GM23338 (cell line): ENCODE measurements around the gene ROBO1. TPM values are rescaled to one million over a fixed set of nuclear protein-coding genes. Genes with fewer than 3 reads are reported as not detected.

Experiments used
- ATAC-seq: fragments of 200-7000 bp; cut with Tn5 transposase; 3 replicates; pipeline ENCODE4 v1.9.1; 2020
- DNase-seq: peaks from one replicate; pipeline ENCODE4 v3.0.0-alpha.2; 2015; ENCODE audit warnings: low spot score
- H2AFZ ChIP-seq: fragments of 200-600 bp; sonication (generic); 2 replicates; pipeline ENCODE4 v1.8.0; 2016; ENCODE audit warnings: antibody characterized with exemption, mild to moderate bottlenecking, moderate library complexity
- H3F3A ChIP-seq: fragments of 200-600 bp; sonication (generic); replicated peaks from 2 replicates; pipeline ENCODE4 v1.8.0; 2017; ENCODE audit warnings: antibody characterized with exemption, mixed run types, low read depth
- H3K27ac ChIP-seq: fragments of 200-600 bp; sonication (generic); 2 replicates; pipeline ENCODE4 v1.6.1; 2016; ENCODE audit warnings: low read depth
- H3K27me3 ChIP-seq: fragments of 200-600 bp; sonication (generic); 2 replicates; pipeline ENCODE4 v1.8.0; 2016; ENCODE audit warnings: mild to moderate bottlenecking, mixed run types, moderate library complexity; ENCODE audit not compliant: insufficient read depth
- H3K36me3 ChIP-seq: fragments of 200-600 bp; sonication (generic); 2 replicates; pipeline ENCODE4 v1.8.0; 2016; ENCODE audit warnings: mild to moderate bottlenecking; ENCODE audit not compliant: insufficient read depth
- H3K4me1 ChIP-seq: fragments of 200-600 bp; sonication (generic); 2 replicates; pipeline ENCODE4 v1.8.0; 2016; ENCODE audit warnings: mild to moderate bottlenecking, moderate library complexity; ENCODE audit not compliant: insufficient read depth
- H3K4me2 ChIP-seq: fragments of 200-600 bp; sonication (generic); 2 replicates; pipeline ENCODE4 v1.7.1; 2017; ENCODE audit warnings: mixed run types
- H3K4me3 ChIP-seq: fragments of 200-600 bp; sonication (generic); 2 replicates; pipeline ENCODE4 v1.6.1; 2016; ENCODE audit warnings: mixed run types
- H3K79me2 ChIP-seq: fragments of 200-600 bp; sonication (generic); replicated peaks from 2 replicates; pipeline ENCODE4 v1.8.0; 2017; ENCODE audit warnings: mild to moderate bottlenecking; ENCODE audit not compliant: insufficient read depth
- H3K9me2 ChIP-seq: fragments of 200-600 bp; sonication (generic); 2 replicates; pipeline ENCODE4 v1.8.0; 2017; ENCODE audit not compliant: insufficient read depth
- H4K20me1 ChIP-seq: fragments of 200-600 bp; sonication (generic); replicated peaks from 2 replicates; pipeline ENCODE4 v1.8.0; 2017; ENCODE audit warnings: mild to moderate bottlenecking; ENCODE audit not compliant: insufficient read depth
- H3K27ac Mint-ChIP-seq: 2 replicates; pipeline ENCODE4 v1.8.0; 2020; ENCODE audit warnings: inconsistent platforms, mild to moderate bottlenecking, moderate library complexity, mixed read lengths
- H3K27me3 Mint-ChIP-seq: 3 replicates; pipeline ENCODE4 v1.8.0; 2022; ENCODE audit warnings: low read depth, mild to moderate bottlenecking, moderate library complexity, mixed read lengths, inconsistent platforms; ENCODE audit not compliant: insufficient read depth, poor library complexity
- H3K36me3 Mint-ChIP-seq: 3 replicates; pipeline ENCODE4 v1.8.0; 2021; ENCODE audit warnings: low read depth, mild to moderate bottlenecking, inconsistent platforms, moderate library complexity, mixed read lengths
- H3K4me1 Mint-ChIP-seq: 3 replicates; pipeline ENCODE4 v1.8.0; 2020; ENCODE audit warnings: mild to moderate bottlenecking, inconsistent platforms, mixed read lengths
- H3K4me3 Mint-ChIP-seq: 3 replicates; pipeline ENCODE4 v1.8.0; 2021; ENCODE audit warnings: moderate library complexity, mild to moderate bottlenecking, inconsistent platforms, mixed read lengths
- H3K9me3 Mint-ChIP-seq: 3 replicates; pipeline ENCODE4 v1.8.0; 2020; ENCODE audit warnings: moderate library complexity, mild to moderate bottlenecking, inconsistent platforms, mixed read lengths
- CREB1 ChIP-seq: fragments of 250-450 bp; sonication (Bioruptor Pico); IDR thresholded peaks from 2 replicates; pipeline ENCODE4 v1.5.0; 2020; ENCODE audit warnings: low read depth, mild to moderate bottlenecking, moderate library complexity
- EZH2 ChIP-seq: fragments of 200-600 bp; sonication (generic); IDR thresholded peaks from one replicate; pipeline ENCODE4 v1.8.0; 2017; ENCODE audit warnings: antibody characterized with exemption, mild to moderate bottlenecking, low read depth; ENCODE audit not compliant: unreplicated experiment
- JUNB ChIP-seq: IDR thresholded peaks from one replicate; pipeline ENCODE4 v1.6.1; 2016; ENCODE audit warnings: antibody characterized with exemption; ENCODE audit not compliant: unreplicated experiment
- NANOG ChIP-seq: IDR thresholded peaks from 2 replicates; pipeline ENCODE4 v1.6.1; 2016; ENCODE audit warnings: antibody characterized with exemption, borderline replicate concordance
- POLR2AphosphoS5 ChIP-seq: IDR thresholded peaks from 2 replicates; pipeline ENCODE4 v1.6.1; 2016; ENCODE audit warnings: antibody characterized with exemption, low read depth
- STAT1 ChIP-seq: IDR thresholded peaks from one replicate; pipeline ENCODE4 v1.6.1; 2016; ENCODE audit warnings: antibody characterized with exemption; ENCODE audit not compliant: unreplicated experiment
- ZNF331 ChIP-seq: fragments of 250-450 bp; sonication (Bioruptor Pico); IDR thresholded peaks from 2 replicates; pipeline ENCODE4 v1.5.0; 2020; ENCODE audit warnings: low read depth, mild to moderate bottlenecking, moderate library complexity
- polyA plus RNA-seq: library from polyadenylated mRNA; unstranded; fragments of >200 nt; fragmentation: Nextera tagmentation; extraction: Ambion mirVana; gene quantifications from 2 replicates; pipeline ENCODE4 v1.2.1, GENCODE V29; 2016
- total RNA-seq: library from RNA; depleted of rRNA; stranded (reverse); fragments of >200 nt; shearing (Covaris generic); gene quantifications from 2 replicates; pipeline ENCODE4 v1.2.3, GENCODE V29; 2014
- TF ChIP-seq, protein P1 (sequence below): IDR thresholded peaks from 2 replicates; pipeline ENCODE4 v1.6.1; 2016; ENCODE audit warnings: antibody characterized with exemption
- TF ChIP-seq, protein P2 (sequence below): fragments of 250-450 bp; sonication (Bioruptor Pico); IDR thresholded peaks from 2 replicates; pipeline ENCODE4 v1.5.0; 2020; ENCODE audit warnings: mild to moderate bottlenecking, moderate library complexity
- TF ChIP-seq, protein P3 (sequence below): IDR thresholded peaks from one replicate; pipeline ENCODE4 v1.6.1; 2018; ENCODE audit warnings: antibody characterized with exemption; ENCODE audit not compliant: unreplicated experiment

ROBO1 gene
- total and polyA plus RNA-seq, 2 experiments from 2014 or later = 19.2 to 78.3 TPM

DNA sequence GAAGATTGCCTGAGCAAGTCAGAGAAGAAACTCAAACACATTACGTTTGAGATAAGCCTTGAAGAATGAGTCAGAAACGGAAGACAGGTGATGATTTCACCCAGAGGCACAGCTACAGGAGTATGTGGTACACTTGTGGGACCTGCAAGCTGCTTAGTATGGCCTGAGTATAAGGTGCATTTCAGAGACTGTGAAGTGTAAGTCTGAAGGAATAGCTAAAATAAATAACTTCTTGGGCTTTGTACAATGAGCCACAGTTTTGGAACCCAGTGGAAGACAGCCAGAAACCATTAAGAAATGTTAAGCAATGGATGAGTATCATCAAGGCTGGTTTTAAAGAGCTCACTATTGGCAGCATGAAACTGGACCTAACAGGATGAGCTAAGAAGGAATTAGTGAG, 826.2 kb downstream of the ROBO1 start (continued):
- TF ChIP-seq EZH2 = no peak
- TF ChIP-seq NANOG = no peak
- no peak for TF ChIP-seq POLR2AphosphoS5
- no peak for TF ChIP-seq CREB1 (CRISPR knock-in tag)
- TF ChIP-seq, protein P1, sequence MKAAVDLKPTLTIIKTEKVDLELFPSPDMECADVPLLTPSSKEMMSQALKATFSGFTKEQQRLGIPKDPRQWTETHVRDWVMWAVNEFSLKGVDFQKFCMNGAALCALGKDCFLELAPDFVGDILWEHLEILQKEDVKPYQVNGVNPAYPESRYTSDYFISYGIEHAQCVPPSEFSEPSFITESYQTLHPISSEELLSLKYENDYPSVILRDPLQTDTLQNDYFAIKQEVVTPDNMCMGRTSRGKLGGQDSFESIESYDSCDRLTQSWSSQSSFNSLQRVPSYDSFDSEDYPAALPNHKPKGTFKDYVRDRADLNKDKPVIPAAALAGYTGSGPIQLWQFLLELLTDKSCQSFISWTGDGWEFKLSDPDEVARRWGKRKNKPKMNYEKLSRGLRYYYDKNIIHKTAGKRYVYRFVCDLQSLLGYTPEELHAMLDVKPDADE = no peak
- TF ChIP-seq STAT1 = no peak

DNA sequence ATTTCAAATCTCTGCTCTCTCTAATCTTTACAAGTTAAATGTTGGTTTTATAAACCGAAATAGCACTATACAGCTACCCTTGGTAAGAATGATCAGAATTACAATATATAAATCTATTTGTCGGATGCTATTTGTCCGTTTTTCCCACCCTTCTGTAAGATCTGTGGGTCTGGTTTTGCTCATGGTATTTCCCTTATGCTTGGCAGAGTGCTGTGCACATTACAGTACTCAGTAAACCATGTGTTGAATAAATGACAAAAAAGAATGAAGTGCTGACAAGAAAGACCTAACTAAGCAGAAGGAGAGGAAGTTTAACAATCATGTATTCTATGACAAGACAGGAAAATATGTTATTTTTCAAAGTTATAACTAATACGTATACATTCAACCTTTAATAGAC, 827.2 kb downstream of the ROBO1 start:
- ATAC-seq = no peak
- TF ChIP-seq ZNF331 (CRISPR knock-in tag) (no peak), STAT1 (no peak), NANOG (no peak), POLR2AphosphoS5 (no peak), JUNB (no peak), CREB1 (CRISPR knock-in tag) (no peak)
- TF ChIP-seq, protein P2, sequence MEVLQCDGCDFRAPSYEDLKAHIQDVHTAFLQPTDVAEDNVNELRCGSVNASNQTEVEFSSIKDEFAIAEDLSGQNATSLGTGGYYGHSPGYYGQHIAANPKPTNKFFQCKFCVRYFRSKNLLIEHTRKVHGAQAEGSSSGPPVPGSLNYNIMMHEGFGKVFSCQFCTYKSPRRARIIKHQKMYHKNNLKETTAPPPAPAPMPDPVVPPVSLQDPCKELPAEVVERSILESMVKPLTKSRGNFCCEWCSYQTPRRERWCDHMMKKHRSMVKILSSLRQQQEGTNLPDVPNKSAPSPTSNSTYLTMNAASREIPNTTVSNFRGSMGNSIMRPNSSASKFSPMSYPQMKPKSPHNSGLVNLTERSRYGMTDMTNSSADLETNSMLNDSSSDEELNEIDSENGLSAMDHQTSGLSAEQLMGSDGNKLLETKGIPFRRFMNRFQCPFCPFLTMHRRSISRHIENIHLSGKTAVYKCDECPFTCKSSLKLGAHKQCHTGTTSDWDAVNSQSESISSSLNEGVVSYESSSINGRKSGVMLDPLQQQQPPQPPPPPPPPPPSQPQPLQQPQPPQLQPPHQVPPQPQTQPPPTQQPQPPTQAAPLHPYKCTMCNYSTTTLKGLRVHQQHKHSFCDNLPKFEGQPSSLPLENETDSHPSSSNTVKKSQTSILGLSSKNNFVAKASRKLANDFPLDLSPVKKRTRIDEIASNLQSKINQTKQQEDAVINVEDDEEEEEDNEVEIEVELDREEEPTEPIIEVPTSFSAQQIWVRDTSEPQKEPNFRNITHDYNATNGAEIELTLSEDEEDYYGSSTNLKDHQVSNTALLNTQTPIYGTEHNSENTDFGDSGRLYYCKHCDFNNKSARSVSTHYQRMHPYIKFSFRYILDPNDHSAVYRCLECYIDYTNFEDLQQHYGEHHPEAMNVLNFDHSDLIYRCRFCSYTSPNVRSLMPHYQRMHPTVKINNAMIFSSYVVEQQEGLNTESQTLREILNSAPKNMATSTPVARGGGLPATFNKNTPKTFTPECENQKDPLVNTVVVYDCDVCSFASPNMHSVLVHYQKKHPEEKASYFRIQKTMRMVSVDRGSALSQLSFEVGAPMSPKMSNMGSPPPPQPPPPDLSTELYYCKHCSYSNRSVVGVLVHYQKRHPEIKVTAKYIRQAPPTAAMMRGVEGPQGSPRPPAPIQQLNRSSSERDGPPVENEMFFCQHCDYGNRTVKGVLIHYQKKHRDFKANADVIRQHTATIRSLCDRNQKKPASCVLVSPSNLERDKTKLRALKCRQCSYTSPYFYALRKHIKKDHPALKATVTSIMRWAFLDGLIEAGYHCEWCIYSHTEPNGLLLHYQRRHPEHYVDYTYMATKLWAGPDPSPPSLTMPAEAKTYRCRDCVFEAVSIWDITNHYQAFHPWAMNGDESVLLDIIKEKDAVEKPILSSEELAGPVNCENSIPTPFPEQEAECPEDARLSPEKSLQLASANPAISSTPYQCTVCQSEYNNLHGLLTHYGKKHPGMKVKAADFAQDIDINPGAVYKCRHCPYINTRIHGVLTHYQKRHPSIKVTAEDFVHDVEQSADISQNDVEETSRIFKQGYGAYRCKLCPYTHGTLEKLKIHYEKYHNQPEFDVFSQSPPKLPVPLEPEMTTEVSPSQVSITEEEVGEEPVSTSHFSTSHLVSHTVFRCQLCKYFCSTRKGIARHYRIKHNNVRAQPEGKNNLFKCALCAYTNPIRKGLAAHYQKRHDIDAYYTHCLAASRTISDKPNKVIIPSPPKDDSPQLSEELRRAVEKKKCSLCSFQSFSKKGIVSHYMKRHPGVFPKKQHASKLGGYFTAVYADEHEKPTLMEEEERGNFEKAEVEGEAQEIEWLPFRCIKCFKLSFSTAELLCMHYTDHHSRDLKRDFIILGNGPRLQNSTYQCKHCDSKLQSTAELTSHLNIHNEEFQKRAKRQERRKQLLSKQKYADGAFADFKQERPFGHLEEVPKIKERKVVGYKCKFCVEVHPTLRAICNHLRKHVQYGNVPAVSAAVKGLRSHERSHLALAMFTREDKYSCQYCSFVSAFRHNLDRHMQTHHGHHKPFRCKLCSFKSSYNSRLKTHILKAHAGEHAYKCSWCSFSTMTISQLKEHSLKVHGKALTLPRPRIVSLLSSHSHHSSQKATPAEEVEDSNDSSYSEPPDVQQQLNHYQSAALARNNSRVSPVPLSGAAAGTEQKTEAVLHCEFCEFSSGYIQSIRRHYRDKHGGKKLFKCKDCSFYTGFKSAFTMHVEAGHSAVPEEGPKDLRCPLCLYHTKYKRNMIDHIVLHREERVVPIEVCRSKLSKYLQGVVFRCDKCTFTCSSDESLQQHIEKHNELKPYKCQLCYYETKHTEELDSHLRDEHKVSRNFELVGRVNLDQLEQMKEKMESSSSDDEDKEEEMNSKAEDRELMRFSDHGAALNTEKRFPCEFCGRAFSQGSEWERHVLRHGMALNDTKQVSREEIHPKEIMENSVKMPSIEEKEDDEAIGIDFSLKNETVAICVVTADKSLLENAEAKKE (CRISPR knock-in tag) = no peak
- TF ChIP-seq, protein P1 = no peak
- TF ChIP-seq, protein P3, sequence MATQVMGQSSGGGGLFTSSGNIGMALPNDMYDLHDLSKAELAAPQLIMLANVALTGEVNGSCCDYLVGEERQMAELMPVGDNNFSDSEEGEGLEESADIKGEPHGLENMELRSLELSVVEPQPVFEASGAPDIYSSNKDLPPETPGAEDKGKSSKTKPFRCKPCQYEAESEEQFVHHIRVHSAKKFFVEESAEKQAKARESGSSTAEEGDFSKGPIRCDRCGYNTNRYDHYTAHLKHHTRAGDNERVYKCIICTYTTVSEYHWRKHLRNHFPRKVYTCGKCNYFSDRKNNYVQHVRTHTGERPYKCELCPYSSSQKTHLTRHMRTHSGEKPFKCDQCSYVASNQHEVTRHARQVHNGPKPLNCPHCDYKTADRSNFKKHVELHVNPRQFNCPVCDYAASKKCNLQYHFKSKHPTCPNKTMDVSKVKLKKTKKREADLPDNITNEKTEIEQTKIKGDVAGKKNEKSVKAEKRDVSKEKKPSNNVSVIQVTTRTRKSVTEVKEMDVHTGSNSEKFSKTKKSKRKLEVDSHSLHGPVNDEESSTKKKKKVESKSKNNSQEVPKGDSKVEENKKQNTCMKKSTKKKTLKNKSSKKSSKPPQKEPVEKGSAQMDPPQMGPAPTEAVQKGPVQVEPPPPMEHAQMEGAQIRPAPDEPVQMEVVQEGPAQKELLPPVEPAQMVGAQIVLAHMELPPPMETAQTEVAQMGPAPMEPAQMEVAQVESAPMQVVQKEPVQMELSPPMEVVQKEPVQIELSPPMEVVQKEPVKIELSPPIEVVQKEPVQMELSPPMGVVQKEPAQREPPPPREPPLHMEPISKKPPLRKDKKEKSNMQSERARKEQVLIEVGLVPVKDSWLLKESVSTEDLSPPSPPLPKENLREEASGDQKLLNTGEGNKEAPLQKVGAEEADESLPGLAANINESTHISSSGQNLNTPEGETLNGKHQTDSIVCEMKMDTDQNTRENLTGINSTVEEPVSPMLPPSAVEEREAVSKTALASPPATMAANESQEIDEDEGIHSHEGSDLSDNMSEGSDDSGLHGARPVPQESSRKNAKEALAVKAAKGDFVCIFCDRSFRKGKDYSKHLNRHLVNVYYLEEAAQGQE = no peak

More for the DNA sequence above, 827.2 kb downstream of the ROBO1 start:
- H3K4me1 Mint-ChIP-seq = no peaks in the 10 kb centered on the region
- no peaks in the 10 kb centered on the region for H3K27me3 ChIP-seq
- no peaks in the 10 kb centered on the region for H3F3A ChIP-seq
- no peak overlapping the region for H3K27ac ChIP-seq
- H3K9me2 ChIP-seq = 0 out of 2 replicates have a peak, but pooled peaks cover 5% of the 10 kb centered on the region
- no peak overlapping the region for H3K27ac Mint-ChIP-seq
- peaks cover 39% of the 10 kb centered on the region for H3K9me3 Mint-ChIP-seq
- H3K4me3 ChIP-seq = no peak overlapping the region
- H3K27me3 Mint-ChIP-seq = peaks cover 2% of the 10 kb centered on the region
- H3K36me3 ChIP-seq = peaks cover 18% of the 10 kb centered on the region; the same call in 1 of the 2 replicates
- peaks cover 42% of the 10 kb centered on the region for H3K79me2 ChIP-seq
- no peaks in the 10 kb centered on the region; the same call in 1 of the 2 replicates for H4K20me1 ChIP-seq
- H3K4me1 ChIP-seq = no peaks in the 10 kb centered on the region
- H3K4me3 Mint-ChIP-seq = no peak overlapping the region
- no peak overlapping the region for H3K4me2 ChIP-seq
- H2AFZ ChIP-seq = no peak overlapping the region
- peaks cover 57% of the 10 kb centered on the region for H3K36me3 Mint-ChIP-seq
- DNase-seq = no peak
